DND-41 (cell line): Measurements from ENCODE around the gene PIK3CD.

ENCODE experiments used
- CTCF ChIP-seq: IDR thresholded peaks from 2 replicates; pipeline ENCODE4 v1.5.1; 2012; ENCODE audit warnings: borderline replicate concordance, low read length, moderate library complexity, mild to moderate bottlenecking; ENCODE audit not compliant: poor library complexity, severe bottlenecking; ENCODE audit errors: extremely low read depth
- EZH2 ChIP-seq: IDR thresholded peaks from 3 replicates; pipeline ENCODE4 v1.6.1; 2012; ENCODE audit warnings: borderline replicate concordance, low read depth, mild to moderate bottlenecking, moderate library complexity, low read length, inconsistent platforms; ENCODE audit not compliant: severe bottlenecking

- TF ChIP-seq CTCF: peak; percentile 28
- no peak for TF ChIP-seq EZH2
These were observed 123.5 kb downstream of the PIK3CD start for GRCh38 chr1:9774712-9775679.
